Measurements from ENCODE around the gene MYO9A. TPM values are rescaled to one million over a fixed set of nuclear protein-coding genes. Genes with fewer than 3 reads are reported as not detected.
A peak's percentile ranks its signal among the peaks of the same experiment; 100 is the strongest.

The MYO9A gene
- total RNA-seq, 1 donor from 2014 or later: 50.6 TPM

DNA sequence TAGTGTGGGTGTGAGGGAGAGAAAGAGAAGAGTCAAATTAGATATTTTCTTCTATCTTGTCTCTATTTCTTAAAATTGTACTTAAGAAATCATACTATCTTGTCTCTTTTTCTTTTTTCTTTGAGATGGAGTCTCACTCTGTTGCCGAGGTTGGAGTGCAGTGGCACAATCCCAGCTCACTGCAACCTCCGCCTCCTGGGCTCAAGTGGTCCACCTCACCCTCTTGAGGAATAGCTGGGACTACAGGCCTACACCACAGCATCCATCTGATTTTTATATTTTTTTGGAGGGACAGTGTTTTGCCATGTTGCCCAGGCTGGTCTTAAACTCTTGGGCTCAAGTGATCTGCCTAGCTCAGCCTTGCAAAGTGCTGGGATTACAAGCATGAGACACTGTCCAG lies 104.2 kb downstream of the MYO9A start:
- DNase-seq (no peak), ATAC-seq (ENCODE audit: low read depth) (no peak)
- H3K9me3 Mint-ChIP-seq: no peaks in the 10 kb centered on the region
- TF ChIP-seq, protein P1, sequence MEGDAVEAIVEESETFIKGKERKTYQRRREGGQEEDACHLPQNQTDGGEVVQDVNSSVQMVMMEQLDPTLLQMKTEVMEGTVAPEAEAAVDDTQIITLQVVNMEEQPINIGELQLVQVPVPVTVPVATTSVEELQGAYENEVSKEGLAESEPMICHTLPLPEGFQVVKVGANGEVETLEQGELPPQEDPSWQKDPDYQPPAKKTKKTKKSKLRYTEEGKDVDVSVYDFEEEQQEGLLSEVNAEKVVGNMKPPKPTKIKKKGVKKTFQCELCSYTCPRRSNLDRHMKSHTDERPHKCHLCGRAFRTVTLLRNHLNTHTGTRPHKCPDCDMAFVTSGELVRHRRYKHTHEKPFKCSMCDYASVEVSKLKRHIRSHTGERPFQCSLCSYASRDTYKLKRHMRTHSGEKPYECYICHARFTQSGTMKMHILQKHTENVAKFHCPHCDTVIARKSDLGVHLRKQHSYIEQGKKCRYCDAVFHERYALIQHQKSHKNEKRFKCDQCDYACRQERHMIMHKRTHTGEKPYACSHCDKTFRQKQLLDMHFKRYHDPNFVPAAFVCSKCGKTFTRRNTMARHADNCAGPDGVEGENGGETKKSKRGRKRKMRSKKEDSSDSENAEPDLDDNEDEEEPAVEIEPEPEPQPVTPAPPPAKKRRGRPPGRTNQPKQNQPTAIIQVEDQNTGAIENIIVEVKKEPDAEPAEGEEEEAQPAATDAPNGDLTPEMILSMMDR (IDR thresholded peaks at IDR 0.05): no peak
- ChIA-PET POLR2A (no interaction called here), CTCF (no interaction called here)
- intact Hi-C loops (cut with micrococcal nuclease): no loop called here
- no peak overlapping the region for H3K27ac Mint-ChIP-seq
- no peak overlapping the region for H3K4me3 Mint-ChIP-seq
- H3K4me1 Mint-ChIP-seq: peaks cover 15% of the 10 kb centered on the region
- H3K36me3 Mint-ChIP-seq (ENCODE audit: low read depth): peaks cover 21% of the 10 kb centered on the region
- H3K27me3 Mint-ChIP-seq: no peaks in the 10 kb centered on the region

DNA sequence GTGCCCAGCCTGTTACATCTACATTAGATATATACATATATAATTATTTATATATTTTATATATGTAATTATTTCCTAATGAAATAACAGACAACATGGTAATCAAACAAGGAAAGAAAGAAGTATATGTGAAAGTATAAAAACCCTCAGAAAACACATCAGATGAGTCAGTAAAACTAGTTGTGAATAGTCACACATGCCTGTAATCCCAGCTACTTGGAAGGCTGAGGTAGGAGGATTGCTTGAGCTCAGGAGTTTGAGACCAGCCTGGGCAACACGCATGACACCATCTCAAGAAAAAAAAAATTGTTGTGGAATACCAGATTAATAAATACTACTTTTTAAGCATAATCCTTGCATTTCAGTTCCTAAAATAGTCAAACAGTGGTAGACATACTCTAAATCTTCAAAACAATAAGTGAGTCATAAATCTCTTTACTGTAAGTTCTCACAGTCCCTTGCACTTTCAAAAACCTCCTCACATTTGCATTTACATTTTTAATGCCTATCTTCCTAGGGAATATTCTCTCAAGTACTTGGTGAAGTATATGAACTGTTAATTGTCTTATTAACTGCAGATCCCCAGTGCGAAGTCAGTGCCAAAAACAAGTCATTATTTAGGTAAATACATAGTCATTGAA lies 106.5 kb downstream of the MYO9A start:
- H3K4me1 Mint-ChIP-seq: peaks cover 19% of the 10 kb centered on the region
- ChIA-PET CTCF (no interaction called here), POLR2A (no interaction called here)
- H3K4me3 Mint-ChIP-seq: no peak overlapping the region
- TF ChIP-seq, protein P1 (IDR thresholded peaks at IDR 0.05): no peak
- ATAC-seq (ENCODE audit: low read depth) (no peak), DNase-seq (no peak)
- H3K27ac Mint-ChIP-seq: no peak overlapping the region
- H3K9me3 Mint-ChIP-seq: no peaks in the 10 kb centered on the region
- H3K36me3 Mint-ChIP-seq (ENCODE audit: low read depth): peaks cover 26% of the 10 kb centered on the region
- no peaks in the 10 kb centered on the region for H3K27me3 Mint-ChIP-seq
- intact Hi-C loops (cut with micrococcal nuclease): no loop called here

DNA sequence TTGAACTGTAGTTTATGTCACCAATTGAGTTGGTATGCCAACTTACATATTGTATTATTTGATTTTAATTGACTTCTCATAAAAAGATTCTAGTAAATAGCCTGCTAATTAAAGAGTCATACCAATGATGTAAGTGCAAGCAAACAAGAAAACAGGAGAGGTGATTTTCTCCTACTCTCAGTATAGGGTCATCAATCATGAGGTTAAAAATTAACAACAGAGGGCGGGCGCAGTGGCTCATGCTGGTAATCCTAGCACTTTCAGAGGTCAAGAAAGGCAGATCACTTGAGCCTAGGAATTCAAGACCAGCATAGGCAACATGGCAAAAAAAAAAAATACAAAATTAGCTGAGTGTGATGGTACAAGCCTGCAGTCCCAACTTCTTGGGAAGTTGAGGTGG lies 108.7 kb downstream of the MYO9A start:
- ATAC-seq (ENCODE audit: low read depth) (no peak), DNase-seq (no peak)
- ChIA-PET POLR2A (no interaction called here), CTCF (no interaction called here)
- no peaks in the 10 kb centered on the region for H3K27me3 Mint-ChIP-seq
- H3K36me3 Mint-ChIP-seq (ENCODE audit: low read depth): peaks cover 33% of the 10 kb centered on the region
- H3K27ac Mint-ChIP-seq: no peak overlapping the region
- TF ChIP-seq, protein P1 (IDR thresholded peaks at IDR 0.05): no peak
- H3K4me1 Mint-ChIP-seq: peaks cover 22% of the 10 kb centered on the region
- H3K4me3 Mint-ChIP-seq: no peak overlapping the region
- H3K9me3 Mint-ChIP-seq: no peaks in the 10 kb centered on the region
- intact Hi-C loops (cut with micrococcal nuclease): loop anchor here (5.0 kb wide), 1 partner anchor 108 kb away; the partner anchor contains the start of genes MYO9A and SENP8

DNA sequence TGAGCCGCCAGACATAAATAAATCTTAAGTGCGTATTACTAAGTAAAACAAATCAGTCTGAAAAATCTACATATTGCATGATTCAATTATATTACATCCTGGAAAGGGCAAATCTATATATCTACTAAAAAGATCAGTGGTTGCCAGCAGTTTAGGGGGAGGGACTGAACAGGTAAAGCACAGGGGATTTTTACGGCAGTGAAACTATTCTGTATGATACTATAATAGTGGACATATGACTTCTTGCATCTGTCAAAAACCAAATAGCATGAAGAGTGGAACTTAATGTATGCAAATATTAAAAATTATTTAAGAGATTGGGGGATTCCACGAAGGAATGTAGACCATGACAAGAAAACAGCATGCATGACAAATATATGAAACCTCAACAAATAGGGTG lies 111.6 kb downstream of the MYO9A start:
- ChIA-PET CTCF (no interaction called here), POLR2A (no interaction called here)
- Mint-ChIP-seq H3K27me3 (no peaks in the 10 kb centered on the region), H3K27ac (peak overlapping the region; percentile 74), H3K36me3 (ENCODE audit: low read depth) (peaks cover 43% of the 10 kb centered on the region), H3K4me3 (peak overlapping the region; percentile 24), H3K4me1 (peaks cover 19% of the 10 kb centered on the region), H3K9me3 (no peaks in the 10 kb centered on the region)
- ATAC-seq (ENCODE audit: low read depth) (peak; percentile 88), DNase-seq (no peak)
- TF ChIP-seq, protein P1 (IDR thresholded peaks at IDR 0.05): no peak
- intact Hi-C loops (cut with micrococcal nuclease): loop anchor here (5.0 kb wide), 1 partner anchor 111 kb away; the partner anchor contains the start of genes MYO9A and SENP8

DNA sequence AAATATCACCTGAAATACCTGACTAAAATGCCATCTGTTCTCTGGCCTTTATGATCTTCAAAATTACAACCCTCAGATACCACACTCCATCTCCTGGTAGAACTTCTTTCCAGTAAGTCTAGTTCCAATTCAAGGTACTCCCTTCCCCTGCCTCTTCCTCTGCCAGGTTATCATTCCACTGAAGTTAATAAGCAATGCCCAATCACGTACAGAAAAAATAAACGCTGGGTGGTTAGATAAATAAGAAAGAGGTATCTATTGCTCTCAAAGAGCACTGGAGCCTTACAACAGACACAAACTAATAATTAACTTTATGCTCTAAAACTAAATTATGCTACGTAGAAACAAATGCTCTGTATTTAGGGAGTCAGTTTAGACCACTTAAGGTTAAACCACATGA lies 112.5 kb downstream of the MYO9A start:
- Mint-ChIP-seq H3K36me3 (ENCODE audit: low read depth) (peaks cover 50% of the 10 kb centered on the region), H3K9me3 (no peaks in the 10 kb centered on the region), H3K4me1 (peaks cover 17% of the 10 kb centered on the region), H3K27ac (peak overlapping the region; percentile 26), H3K4me3 (no peak overlapping the region), H3K27me3 (no peaks in the 10 kb centered on the region)
- TF ChIP-seq, protein P1 (IDR thresholded peaks at IDR 0.05): no peak
- ChIA-PET CTCF (no interaction called here), POLR2A (no interaction called here)
- intact Hi-C loops (cut with micrococcal nuclease): loop anchor here (5.0 kb wide), 1 partner anchor 112 kb away; the partner anchor contains the start of genes MYO9A and SENP8
- ATAC-seq (ENCODE audit: low read depth) (no peak), DNase-seq (no peak)
